SKM-1 (cell line): Measurements from ENCODE around the gene BMPER.

Source experiments
- DNase-seq: peaks from one replicate; lab custom pipeline; 2025; ENCODE audit not compliant: unreplicated experiment; lab: John Stamatoyannopoulos, UW

BMPER gene

GRCh38 chr7:34086981-34087380 is 181.6 kb downstream of the BMPER start:
- DNase-seq = no peak

GRCh38 chr7:34087892-34088891 is 182.9 kb downstream of the BMPER start:
- DNase-seq = peak; percentile 40

DNA sequence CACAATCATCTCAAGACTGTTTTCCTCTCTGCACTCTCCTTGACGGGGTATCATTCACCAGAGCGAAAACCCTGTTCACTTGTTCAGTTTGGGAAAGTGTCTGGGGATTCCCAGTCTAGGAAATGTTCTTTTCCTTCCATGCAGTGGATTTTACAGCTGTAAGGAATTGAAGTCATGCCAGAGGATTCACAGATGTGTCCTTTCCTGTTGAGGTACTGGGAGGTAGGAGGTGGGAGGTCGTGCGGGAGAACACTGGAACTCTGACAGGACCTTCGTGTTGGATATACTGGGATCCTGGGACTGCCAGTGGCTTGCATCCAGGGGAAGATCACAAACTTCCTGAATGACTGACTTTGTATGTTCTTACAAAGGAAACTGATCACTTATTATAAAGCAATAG is 185.5 kb downstream of the BMPER start:
- DNase-seq = no peak

DNA sequence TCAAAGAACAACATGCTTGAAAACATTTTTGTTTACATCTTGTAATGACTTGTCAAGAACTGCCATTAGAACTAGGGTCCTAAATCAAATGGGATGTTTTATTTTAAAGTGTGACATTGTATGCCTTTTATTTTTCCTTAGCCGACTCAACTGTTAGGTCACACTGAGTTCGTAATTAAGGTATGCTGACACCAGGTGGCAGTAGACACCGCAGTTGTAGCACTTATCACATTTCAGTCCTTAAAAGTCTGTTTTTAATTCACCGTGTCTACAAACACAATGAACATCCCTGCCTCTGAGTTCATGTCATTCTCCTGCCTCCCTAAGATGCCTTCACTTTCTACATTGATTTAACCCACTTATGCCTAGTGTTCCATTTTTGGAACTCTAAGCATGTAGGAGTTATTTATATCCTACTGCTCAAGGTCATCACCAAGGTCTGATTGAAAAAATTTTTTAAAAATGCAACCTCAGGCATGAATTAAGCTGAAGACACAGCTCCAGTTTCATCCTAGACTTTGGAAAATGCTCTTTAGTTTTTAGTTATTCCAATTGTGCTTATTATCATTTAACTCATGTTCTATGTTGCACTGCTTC is 186.1 kb downstream of the BMPER start:
- DNase-seq = peak; percentile 35

DNA sequence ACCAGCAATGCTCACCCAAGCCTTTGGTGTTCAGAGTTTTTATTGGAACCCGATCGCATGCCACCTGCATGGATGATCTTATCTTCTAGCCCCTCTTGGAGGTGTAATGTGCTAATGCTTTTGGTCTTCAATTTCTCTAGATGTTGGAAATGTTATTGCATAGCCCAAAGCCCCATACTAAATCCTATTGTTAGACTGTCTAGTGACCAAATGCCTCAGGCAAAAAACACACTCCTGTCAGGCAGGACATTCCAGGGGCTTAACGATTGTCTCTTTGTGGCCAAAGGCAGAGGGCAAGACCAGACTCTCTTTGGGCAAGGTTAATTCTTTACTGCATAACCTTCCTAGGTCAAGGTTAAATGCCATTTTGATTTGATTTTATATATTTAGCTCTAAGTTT is 187.9 kb downstream of the BMPER start:
- no peak for DNase-seq

GRCh38 chr7:34096198-34096651 is 190.9 kb downstream of the BMPER start:
- DNase-seq = no peak

DNA sequence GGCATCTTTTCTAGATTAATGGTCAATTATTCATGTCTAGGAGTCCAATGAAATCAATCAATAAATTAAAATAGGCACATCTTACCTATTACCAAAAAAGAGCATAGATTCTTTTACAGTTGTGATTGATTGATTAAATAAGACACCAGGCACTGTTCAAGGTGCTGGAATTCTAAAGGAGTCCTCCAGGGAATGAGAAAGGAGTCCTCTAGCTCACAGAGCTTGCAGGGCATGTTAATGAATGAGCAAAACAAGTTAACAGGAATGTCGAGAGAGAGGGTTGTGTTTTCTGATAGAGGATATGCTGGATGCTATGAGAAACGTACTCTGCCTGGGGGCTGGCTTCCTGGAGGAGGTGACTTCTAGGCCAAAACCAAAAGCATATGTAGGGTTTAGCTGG is 191.4 kb downstream of the BMPER start:
- DNase-seq = no peak

- no peak for DNase-seq
Measured at GRCh38 chr7:34100661-34101060, 195.3 kb downstream of the BMPER start.

GRCh38 chr7:34104115-34104514 is 198.8 kb downstream of the BMPER start:
- DNase-seq = no peak

- no peak for DNase-seq
Measured at GRCh38 chr7:34104992-34105391, 199.7 kb downstream of the BMPER start.

- DNase-seq = no peak
Measured at GRCh38 chr7:34107276-34107675, 201.9 kb downstream of the BMPER start.

GRCh38 chr7:34108165-34108564 is 202.8 kb downstream of the BMPER start:
- peak; percentile 92 for DNase-seq

GRCh38 chr7:34109936-34110780 is 204.8 kb downstream of the BMPER start:
- no peak for DNase-seq

- no peak for DNase-seq
Measured at GRCh38 chr7:34111031-34111430, 205.7 kb downstream of the BMPER start.

- no peak for DNase-seq
Measured at GRCh38 chr7:34115503-34115902, 210.2 kb downstream of the BMPER start.

DNA sequence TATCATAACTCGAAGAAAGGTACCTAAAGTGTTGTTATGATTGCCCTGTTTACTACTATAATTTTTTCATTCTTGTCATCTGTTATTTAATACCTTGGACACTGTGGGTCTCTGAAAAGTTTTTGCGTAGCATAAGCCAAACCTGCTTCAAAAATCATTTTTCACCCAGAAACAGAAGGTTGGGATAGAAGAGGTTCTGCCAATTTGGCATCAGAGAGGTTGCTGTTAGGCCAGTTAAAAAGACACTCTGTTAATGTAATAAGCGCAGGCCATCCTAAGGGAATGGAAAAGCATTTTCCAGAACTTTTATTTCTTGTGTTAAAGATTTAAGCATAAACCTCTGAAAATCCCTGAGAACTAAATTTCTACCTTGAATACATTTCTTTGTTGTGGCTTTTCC is 212.2 kb downstream of the BMPER start:
- DNase-seq = no peak

GRCh38 chr7:34121366-34121765 is 216.0 kb downstream of the BMPER start:
- DNase-seq = no peak

GRCh38 chr7:34123316-34123715 is 218.0 kb downstream of the BMPER start:
- DNase-seq = no peak

GRCh38 chr7:34124765-34125164 is 219.4 kb downstream of the BMPER start:
- DNase-seq = no peak

DNA sequence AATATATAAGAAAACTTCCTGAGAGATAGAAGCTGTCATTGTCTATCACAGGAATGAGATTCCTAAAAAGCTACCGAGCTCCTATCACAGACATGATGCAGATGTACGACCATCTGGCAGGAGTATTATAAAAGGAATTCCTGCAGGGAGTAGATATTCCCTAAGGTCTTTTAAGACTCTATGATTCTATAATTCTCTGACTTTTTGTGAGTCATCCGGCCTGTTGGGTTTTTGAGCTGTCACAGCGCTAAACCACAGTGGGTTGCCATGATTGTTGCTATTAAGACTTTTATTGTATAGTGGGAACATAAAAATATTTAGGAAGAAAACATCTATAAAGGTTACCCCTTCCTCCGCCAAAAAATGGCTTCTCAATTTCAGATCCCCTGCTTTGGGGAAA is 223.4 kb downstream of the BMPER start:
- no peak for DNase-seq

- DNase-seq = no peak
Measured at GRCh38 chr7:34130558-34131295, 225.4 kb downstream of the BMPER start.
